ENCODE measurements around the gene PCSK6.

DNA sequence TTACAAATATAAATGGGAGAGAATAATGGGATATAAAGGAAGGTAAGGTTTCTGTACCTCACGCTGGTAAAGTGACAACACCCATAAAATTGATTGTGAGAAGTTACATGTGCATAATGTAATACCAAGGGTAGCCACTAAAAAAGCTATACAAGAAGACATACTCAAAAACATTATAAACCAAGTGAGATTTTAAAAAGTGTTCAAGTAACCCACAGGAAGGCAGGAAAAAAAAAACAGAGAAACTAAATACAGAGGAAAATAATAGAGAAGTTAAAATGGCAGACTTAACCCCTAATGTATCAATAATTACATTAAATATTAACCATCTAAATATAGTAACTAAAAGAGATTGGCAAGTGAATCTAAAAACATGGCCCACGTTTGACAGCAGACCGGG lies 76.3 kb downstream of the PCSK6 start:
- TF ChIP-seq EZH2phosphoT487 (IDR thresholded peaks at IDR 0.05; ENCODE audit: borderline replicate concordance) = no peak
- TF ChIP-seq, protein P1, sequence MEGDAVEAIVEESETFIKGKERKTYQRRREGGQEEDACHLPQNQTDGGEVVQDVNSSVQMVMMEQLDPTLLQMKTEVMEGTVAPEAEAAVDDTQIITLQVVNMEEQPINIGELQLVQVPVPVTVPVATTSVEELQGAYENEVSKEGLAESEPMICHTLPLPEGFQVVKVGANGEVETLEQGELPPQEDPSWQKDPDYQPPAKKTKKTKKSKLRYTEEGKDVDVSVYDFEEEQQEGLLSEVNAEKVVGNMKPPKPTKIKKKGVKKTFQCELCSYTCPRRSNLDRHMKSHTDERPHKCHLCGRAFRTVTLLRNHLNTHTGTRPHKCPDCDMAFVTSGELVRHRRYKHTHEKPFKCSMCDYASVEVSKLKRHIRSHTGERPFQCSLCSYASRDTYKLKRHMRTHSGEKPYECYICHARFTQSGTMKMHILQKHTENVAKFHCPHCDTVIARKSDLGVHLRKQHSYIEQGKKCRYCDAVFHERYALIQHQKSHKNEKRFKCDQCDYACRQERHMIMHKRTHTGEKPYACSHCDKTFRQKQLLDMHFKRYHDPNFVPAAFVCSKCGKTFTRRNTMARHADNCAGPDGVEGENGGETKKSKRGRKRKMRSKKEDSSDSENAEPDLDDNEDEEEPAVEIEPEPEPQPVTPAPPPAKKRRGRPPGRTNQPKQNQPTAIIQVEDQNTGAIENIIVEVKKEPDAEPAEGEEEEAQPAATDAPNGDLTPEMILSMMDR (conservative IDR thresholded peaks at IDR 0.05; ENCODE audit: low read length) = no peak
